SK-N-MC (cell line): ENCODE measurements around the gene NANOS2.

Source experiments
- EZH2 ChIP-seq: fragments of 200-600 bp; sonication (generic); IDR thresholded peaks from one replicate; pipeline ENCODE4 v1.6.1; 2017; ENCODE audit warnings: antibody characterized with exemption
- FOXP2 ChIP-seq: optimal IDR thresholded peaks from 2 replicates; pipeline ENCODE3; 2011; ENCODE audit warnings: mild to moderate bottlenecking, moderate library complexity; ENCODE audit not compliant: insufficient read depth; ENCODE audit errors: extremely low read length, control extremely low read depth
- POLR2AphosphoS5 ChIP-seq: IDR thresholded peaks from 2 replicates; pipeline ENCODE4 v1.6.1; 2012; ENCODE audit warnings: mild to moderate bottlenecking, low read depth, low read length, borderline replicate concordance

DNA sequence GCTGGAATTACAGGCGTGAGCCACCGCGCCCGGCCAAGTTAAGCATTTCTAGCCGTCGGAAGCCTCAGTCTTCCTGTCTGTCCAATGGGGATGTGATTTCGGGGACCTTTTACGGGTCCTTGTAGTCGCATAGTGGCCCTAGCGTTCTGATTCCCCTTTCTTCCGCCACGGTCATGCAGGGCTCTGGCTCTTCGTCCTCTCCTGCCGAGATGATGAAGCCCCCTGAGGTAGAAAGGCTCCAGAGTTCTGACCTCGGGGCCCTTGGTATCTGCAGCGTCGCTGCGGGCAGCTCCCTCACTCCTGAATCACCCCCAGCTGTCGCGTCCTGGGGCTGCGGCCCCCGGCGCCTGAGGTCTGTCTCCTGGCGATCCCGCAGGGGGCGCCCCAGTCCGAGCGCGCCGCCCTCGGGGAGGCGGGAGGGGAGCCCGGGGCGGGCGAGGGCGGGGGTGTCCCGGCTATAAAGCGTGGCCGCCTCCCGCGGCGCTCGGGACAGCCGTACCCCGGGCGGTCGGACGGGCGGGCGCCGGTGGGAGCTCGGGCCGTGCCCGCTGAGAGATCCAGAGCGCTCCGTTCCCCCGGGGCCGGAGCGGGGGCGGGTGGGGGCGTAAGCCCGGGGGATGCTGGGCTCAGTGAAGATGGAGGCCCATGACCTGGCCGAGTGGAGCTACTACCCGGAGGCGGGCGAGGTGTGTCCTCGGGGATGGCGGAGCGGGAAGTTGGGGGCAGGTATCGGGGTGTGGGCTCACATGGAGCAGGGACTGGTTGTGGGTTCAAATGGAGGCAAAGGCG lies 50.5 kb downstream of the NANOS2 start, which contains the start of gene FOXA3:
- TF ChIP-seq EZH2 (no peak), POLR2AphosphoS5 (no peak), FOXP2 (no peak)
